CD14-positive monocyte (primary cell): ENCODE measurements around the gene ERCC5. TPM values are rescaled to one million over a fixed set of nuclear protein-coding genes. Genes with fewer than 3 reads are reported as not detected.

Experiments used
- DNase-seq, 3 donors: peaks; one replicate each; pipeline ENCODE4 v3.0.0-alpha.2; 2011 to 2022
- H2AFZ ChIP-seq: 2 replicates; pipeline ENCODE4 v1.6.0; 2012; ENCODE audit warnings: mild to moderate bottlenecking, low read depth, low read length, inconsistent platforms; ENCODE audit not compliant: insufficient read depth, poor library complexity, severe bottlenecking
- H3K27ac ChIP-seq, 2 donors: 1 replicate in 1 of 2; 2 replicates in 1 of 2; pipeline ENCODE4 v1.5.1; 2012 to 2013; ENCODE audit warnings: low read length in 2 of 2, control low read depth in 1 of 2, inconsistent platforms in 1 of 2, low read depth in 1 of 2, mild to moderate bottlenecking in 1 of 2
- H3K27me3 ChIP-seq, 2 donors: one replicate each; pipeline versions ENCODE4 v1.6.0 to v1.6.1; 2011 to 2013; ENCODE audit warnings: low read length in 2 of 2; ENCODE audit not compliant: control insufficient read depth in 2 of 2, insufficient read depth in 2 of 2
- H3K36me3 ChIP-seq, 2 donors: replicated peaks in 1 of 2; 1 replicate in 1 of 2; 2 replicates in 1 of 2; pipeline versions ENCODE4 v1.5.1 to v1.6.1; 2012 to 2013; ENCODE audit warnings: low read length in 2 of 2, control low read depth in 1 of 2, inconsistent platforms in 1 of 2, mild to moderate bottlenecking in 1 of 2; ENCODE audit not compliant: insufficient read depth in 2 of 2, control insufficient read depth in 1 of 2
- H3K4me1 ChIP-seq, 2 donors: 1 replicate in 1 of 2; 2 replicates in 1 of 2; pipeline versions ENCODE4 v1.5.1 to v1.6.1; 2012 to 2013; ENCODE audit warnings: low read length in 2 of 2, control low read depth in 1 of 2, inconsistent platforms in 1 of 2, mild to moderate bottlenecking in 1 of 2, moderate library complexity in 1 of 2; ENCODE audit not compliant: insufficient read depth in 2 of 2, control insufficient read depth in 1 of 2
- H3K4me2 ChIP-seq: replicated peaks from 2 replicates; pipeline ENCODE3; 2012; ENCODE audit warnings: low read length, moderate library complexity, mild to moderate bottlenecking; ENCODE audit not compliant: poor library complexity, severe bottlenecking; ENCODE audit errors: extremely low read depth
- H3K4me3 ChIP-seq, 3 experiments: fragments of 200-600 bp in 1 of 3; sonication (generic) in 1 of 3; replicated peaks in 1 of 3; 1 replicate in 2 of 3; 2 replicates in 1 of 3; pipeline ENCODE4 v1.5.1; 2011 to 2013; ENCODE audit warnings: low read length in 3 of 3, mild to moderate bottlenecking in 3 of 3, control low read depth in 2 of 3, low read depth in 2 of 3, inconsistent platforms in 1 of 3, moderate library complexity in 1 of 3
- H3K79me2 ChIP-seq: 2 replicates; pipeline ENCODE4 v1.6.0; 2012; ENCODE audit warnings: mild to moderate bottlenecking, control low read depth, inconsistent platforms, low read length, moderate library complexity; ENCODE audit not compliant: insufficient read depth
- H3K9ac ChIP-seq: 2 replicates; pipeline ENCODE4 v1.6.0; 2017; ENCODE audit warnings: low read length, mild to moderate bottlenecking; ENCODE audit not compliant: insufficient read depth, poor library complexity, severe bottlenecking
- H3K9me3 ChIP-seq, 2 donors: replicated peaks in 1 of 2; 1 replicate in 1 of 2; 2 replicates in 1 of 2; pipeline versions ENCODE4 v1.5.1 to v1.6.1; 2012 to 2013; ENCODE audit warnings: low read length in 2 of 2, control low read depth in 1 of 2; ENCODE audit not compliant: control insufficient read depth in 1 of 2, insufficient read depth in 1 of 2
- H4K20me1 ChIP-seq: 2 replicates; pipeline ENCODE4 v1.6.0; 2012; ENCODE audit warnings: mild to moderate bottlenecking, low read length, control low read depth, moderate library complexity; ENCODE audit not compliant: insufficient read depth
- H3K27ac Mint-ChIP-seq, 7 donors: one replicate each; pipeline ENCODE4 v1.8.0; 2020; ENCODE audit warnings: mild to moderate bottlenecking in 7 of 7, mixed read lengths in 7 of 7, moderate library complexity in 6 of 7, inconsistent platforms in 2 of 7
- H3K27me3 Mint-ChIP-seq, 3 donors: one replicate each; pipeline ENCODE4 v1.8.0; 2021 to 2022; ENCODE audit warnings: low read depth in 3 of 3, mild to moderate bottlenecking in 3 of 3, mixed read lengths in 3 of 3, moderate library complexity in 3 of 3, inconsistent platforms in 1 of 3
- H3K36me3 Mint-ChIP-seq, 2 donors: one replicate each; pipeline ENCODE4 v1.8.0; 2020; ENCODE audit warnings: mixed read lengths in 2 of 2, inconsistent platforms in 1 of 2, mild to moderate bottlenecking in 1 of 2
- H3K4me1 Mint-ChIP-seq: one replicate; pipeline ENCODE4 v1.8.0; 2020; ENCODE audit warnings: mild to moderate bottlenecking, mixed read lengths
- H3K4me3 Mint-ChIP-seq, 2 donors: one replicate each; pipeline ENCODE4 v1.8.0; 2020; ENCODE audit warnings: mild to moderate bottlenecking in 2 of 2, mixed read lengths in 2 of 2, moderate library complexity in 1 of 2
- H3K9me3 Mint-ChIP-seq, 7 donors: one replicate each; pipeline ENCODE4 v1.8.0; 2020 to 2022; ENCODE audit warnings: mixed read lengths in 7 of 7, mild to moderate bottlenecking in 6 of 7, moderate library complexity in 6 of 7, inconsistent platforms in 2 of 7
- WGBS: methylation state at CpG from one replicate; pipeline ENCODE4 v1.1.5; 2013; ENCODE audit warnings: missing lambda C conversion rate; ENCODE audit not compliant: insufficient coverage; 5-methylcytosine and 5-hydroxymethylcytosine counted together
- intact Hi-C, 2 donors: fragments of 100-400 bp; cut with micrococcal nuclease; formaldehyde crosslinking; loops; one replicate each; pipeline versions ENCODE4 v1.15.0 to v1.15.1; 2023
- polyA plus RNA-seq, 3 donors: library from polyadenylated mRNA; depleted of rRNA in 1 of 3; unstranded in 2 of 3; stranded (reverse) in 1 of 3; fragments of 300-500 nt in 2 of 3; fragments of >200 nt in 1 of 3; fragmentation: Illumina TruSeq in 2 of 3; gene quantifications; 1 replicate in 2 of 3; 2 replicates in 1 of 3; pipeline ENCODE4 v1.2.3, GENCODE V29; 2012 to 2021
- TF ChIP-seq, protein P1 (sequence below): fragments of 200-600 bp; IDR thresholded peaks from one replicate; pipeline ENCODE4 v1.8.0; 2022; ENCODE audit warnings: antibody characterized with exemption, mild to moderate bottlenecking

ERCC5 gene
- polyA plus RNA-seq, 3 donors = 15.2 to 34.2 (median 22.1) TPM

DNA sequence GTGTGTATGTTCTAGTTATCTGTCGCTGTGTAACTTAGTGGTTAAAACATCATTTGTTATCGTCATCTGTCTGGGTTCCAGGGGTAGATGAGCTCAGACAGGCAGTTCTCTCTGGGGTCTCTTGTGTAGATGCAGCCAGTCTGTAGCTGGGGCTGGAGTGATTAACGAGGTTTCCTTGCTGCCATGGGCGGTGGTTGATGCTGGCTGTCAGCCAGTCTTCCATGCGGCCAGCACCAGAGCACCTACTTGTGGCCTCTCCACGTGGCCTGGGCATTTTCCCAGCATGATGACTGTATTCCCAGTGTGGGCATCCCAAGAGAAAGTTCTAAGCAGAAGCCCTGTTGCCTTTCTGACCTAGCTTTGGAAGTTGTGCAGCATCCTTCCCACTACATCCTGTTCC, 10.7 kb downstream of the ERCC5 start:
- Histone ChIP-seq H3K4me2 (no peak overlapping the region), H3K79me2 (peaks cover 36% of the 10 kb centered on the region), H3K36me3 (peaks cover 92 to 100% of the 10 kb centered on the region in 2 donors), H3K27me3 (no peaks in the 10 kb centered on the region), H3K27ac (peak overlapping the region in 1 of 2 donors; percentile 17), H3K4me3 (no peak overlapping the region), H4K20me1 (peaks cover 62% of the 10 kb centered on the region), H3K9ac (no peak overlapping the region), H3K9me3 (no peaks in the 10 kb centered on the region), H3K4me1 (no peaks in the 10 kb centered on the region), H2AFZ (no peak overlapping the region)
- H3K4me1 Mint-ChIP-seq = peaks cover 1% of the 10 kb centered on the region
- DNase-seq = no peak
- H3K36me3 Mint-ChIP-seq = peaks cover 82 to 96% of the 10 kb centered on the region in 2 donors
- no peaks in the 10 kb centered on the region for H3K27me3 Mint-ChIP-seq
- 77% methylated on average over 4 of the region's 6 CpGs for WGBS
- H3K9me3 Mint-ChIP-seq = no peaks in the 10 kb centered on the region
- TF ChIP-seq, protein P1, sequence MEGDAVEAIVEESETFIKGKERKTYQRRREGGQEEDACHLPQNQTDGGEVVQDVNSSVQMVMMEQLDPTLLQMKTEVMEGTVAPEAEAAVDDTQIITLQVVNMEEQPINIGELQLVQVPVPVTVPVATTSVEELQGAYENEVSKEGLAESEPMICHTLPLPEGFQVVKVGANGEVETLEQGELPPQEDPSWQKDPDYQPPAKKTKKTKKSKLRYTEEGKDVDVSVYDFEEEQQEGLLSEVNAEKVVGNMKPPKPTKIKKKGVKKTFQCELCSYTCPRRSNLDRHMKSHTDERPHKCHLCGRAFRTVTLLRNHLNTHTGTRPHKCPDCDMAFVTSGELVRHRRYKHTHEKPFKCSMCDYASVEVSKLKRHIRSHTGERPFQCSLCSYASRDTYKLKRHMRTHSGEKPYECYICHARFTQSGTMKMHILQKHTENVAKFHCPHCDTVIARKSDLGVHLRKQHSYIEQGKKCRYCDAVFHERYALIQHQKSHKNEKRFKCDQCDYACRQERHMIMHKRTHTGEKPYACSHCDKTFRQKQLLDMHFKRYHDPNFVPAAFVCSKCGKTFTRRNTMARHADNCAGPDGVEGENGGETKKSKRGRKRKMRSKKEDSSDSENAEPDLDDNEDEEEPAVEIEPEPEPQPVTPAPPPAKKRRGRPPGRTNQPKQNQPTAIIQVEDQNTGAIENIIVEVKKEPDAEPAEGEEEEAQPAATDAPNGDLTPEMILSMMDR = no peak
- H3K4me3 Mint-ChIP-seq = no peak overlapping the region
- intact Hi-C loops = no loop called here
- peak overlapping the region in 1 of 7 donors; percentile 28 for H3K27ac Mint-ChIP-seq

DNA sequence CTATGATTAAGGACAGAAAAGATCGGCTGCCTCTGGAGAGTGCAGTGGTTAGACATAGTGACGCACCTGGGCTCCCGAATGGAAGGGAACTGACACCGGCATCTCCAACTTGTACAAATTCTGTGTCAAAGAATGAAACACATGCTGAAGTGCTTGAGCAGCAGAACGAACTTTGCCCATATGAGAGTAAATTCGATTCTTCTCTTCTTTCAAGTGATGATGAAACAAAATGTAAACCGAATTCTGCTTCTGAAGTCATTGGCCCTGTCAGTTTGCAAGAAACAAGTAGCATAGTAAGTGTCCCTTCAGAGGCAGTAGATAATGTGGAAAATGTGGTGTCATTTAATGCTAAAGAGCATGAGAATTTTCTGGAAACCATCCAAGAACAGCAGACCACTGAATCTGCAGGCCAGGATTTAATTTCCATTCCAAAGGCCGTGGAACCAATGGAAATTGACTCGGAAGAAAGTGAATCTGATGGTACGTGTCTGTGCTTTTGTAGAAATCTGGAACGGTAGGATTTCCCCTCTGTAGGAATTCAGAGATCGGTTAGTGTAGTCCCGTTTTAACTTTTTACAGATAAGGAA, 16.9 kb downstream of the ERCC5 start:
- Histone ChIP-seq H3K36me3 (peaks cover 94 to 100% of the 10 kb centered on the region in 2 donors), H3K4me1 (peaks cover 3 to 6% of the 10 kb centered on the region in 2 donors), H3K4me3 (no peak overlapping the region), H3K27me3 (no peaks in the 10 kb centered on the region), H3K9me3 (no peaks in the 10 kb centered on the region), H3K27ac (peak overlapping the region in 1 of 2 donors; percentile 27), H3K4me2 (no peak overlapping the region), H4K20me1 (peaks cover 65% of the 10 kb centered on the region), H2AFZ (no peak overlapping the region), H3K79me2 (peaks cover 42% of the 10 kb centered on the region), H3K9ac (no peak overlapping the region)
- Mint-ChIP-seq H3K4me3 (no peak overlapping the region), H3K27me3 (no peaks in the 10 kb centered on the region), H3K9me3 (peaks cover 0 to 2% (median 0%) of the 10 kb centered on the region in 7 donors), H3K4me1 (peaks cover 12% of the 10 kb centered on the region), H3K27ac (peak overlapping the region in 1 of 7 donors; percentile 8), H3K36me3 (peaks cover 84 to 96% of the 10 kb centered on the region in 2 donors)
- WGBS = 98% methylated on average over 12 of the region's 13 CpGs
- TF ChIP-seq, protein P1 = no peak
- no peak for DNase-seq
- intact Hi-C loops = no loop called here
